ENCODE data around the gene SH2D3A. TPM values are rescaled to one million over a fixed set of nuclear protein-coding genes. Genes with fewer than 3 reads are reported as not detected.

Gene SH2D3A
- total and polyA plus RNA-seq, 3 experiments from 2014 or later: 21.3 to 40.6 (median 21.3) TPM

GRCh38 chr19:6720369-6721137 lies 46.7 kb downstream of the SH2D3A start, which contains the start of gene C3:
Gene C3 (minus strand): TSS chr19:6720650. CDS start chr19:6720589, 61 bp downstream.
- ChIA-PET CTCF (no interaction called here), POLR2A (no interaction called here)
- Histone ChIP-seq H3K27me3 (ENCODE audit: insufficient read depth, low read length, poor library complexity, severe bottlenecking) (no peaks in the 10 kb centered on the region), H3K4me1 (ENCODE audit: insufficient read depth, low read length) (peaks cover 3% of the 10 kb centered on the region), H3K9me3 (ENCODE audit: low read length) (no peaks in the 10 kb centered on the region), H3K27ac (ENCODE audit: low read depth, low read length) (peak within 1 kb of the TSS; percentile 4), H3K36me3 (ENCODE audit: insufficient read depth, low read length) (no peaks in the 10 kb centered on the region), H3K4me3 (ENCODE audit: low read length) (no peak within 1 kb of the TSS)
- no peak for DNase-seq
- H3K4me1 Mint-ChIP-seq: peaks cover 16 to 20% (median 20%) of the 10 kb centered on the region in 3 donors
- H3K36me3 Mint-ChIP-seq: no peaks in the 10 kb centered on the region
- H3K9me3 Mint-ChIP-seq: no peaks in the 10 kb centered on the region
- peak within 1 kb of the TSS in 3 of 8 donors; percentile 9 to 67 (median 42) for H3K27ac Mint-ChIP-seq
- H3K27me3 Mint-ChIP-seq: peaks cover 0 to 1% of the 10 kb centered on the region in 2 donors
- no peak within 1 kb of the TSS for H3K4me3 Mint-ChIP-seq

GRCh38 chr19:6719992-6720368 lies 47.3 kb downstream of the SH2D3A start:
- CTCF ChIA-PET: no interaction called here
- Mint-ChIP-seq H3K9me3 (no peaks in the 10 kb centered on the region), H3K36me3 (no peaks in the 10 kb centered on the region), H3K27me3 (no peaks in the 10 kb centered on the region), H3K4me1 (peaks cover 14 to 16% (median 15%) of the 10 kb centered on the region in 3 donors), H3K4me3 (no peak overlapping the region), H3K27ac (peak overlapping the region in 2 of 8 donors; percentile 9 to 17)
- Histone ChIP-seq H3K9me3 (ENCODE audit: low read length) (no peaks in the 10 kb centered on the region), H3K36me3 (ENCODE audit: insufficient read depth, low read length) (no peaks in the 10 kb centered on the region), H3K27me3 (ENCODE audit: insufficient read depth, low read length, poor library complexity, severe bottlenecking) (no peaks in the 10 kb centered on the region), H3K4me3 (ENCODE audit: low read length) (no peak overlapping the region), H3K4me1 (ENCODE audit: insufficient read depth, low read length) (peaks cover 3% of the 10 kb centered on the region), H3K27ac (ENCODE audit: low read depth, low read length) (no peak overlapping the region)
- POLR2A ChIA-PET: no interaction called here
- no peak for DNase-seq

GRCh38 chr19:6719540-6719861 lies 47.7 kb downstream of the SH2D3A start:
- H3K27me3 ChIP-seq (ENCODE audit: insufficient read depth, low read length, poor library complexity, severe bottlenecking): no peaks in the 10 kb centered on the region
- no peak for DNase-seq
- POLR2A ChIA-PET: no interaction called here
- Mint-ChIP-seq H3K27ac (peak overlapping the region in 1 of 8 donors; percentile 9), H3K4me1 (peaks cover 12 to 14% (median 13%) of the 10 kb centered on the region in 3 donors), H3K4me3 (no peak overlapping the region), H3K36me3 (no peaks in the 10 kb centered on the region), H3K27me3 (no peaks in the 10 kb centered on the region), H3K9me3 (no peaks in the 10 kb centered on the region)
- no peak overlapping the region for H3K27ac ChIP-seq (ENCODE audit: low read depth, low read length)
- CTCF ChIA-PET: no interaction called here
- no peaks in the 10 kb centered on the region for H3K9me3 ChIP-seq (ENCODE audit: low read length)
- peaks cover 3% of the 10 kb centered on the region for H3K4me1 ChIP-seq (ENCODE audit: insufficient read depth, low read length)
- H3K36me3 ChIP-seq (ENCODE audit: insufficient read depth, low read length): no peaks in the 10 kb centered on the region
- no peak overlapping the region for H3K4me3 ChIP-seq (ENCODE audit: low read length)

- Mint-ChIP-seq H3K4me3 (no peak overlapping the region), H3K4me1 (peaks cover 12 to 15% (median 13%) of the 10 kb centered on the region in 3 donors)
- CTCF ChIA-PET: no interaction called here
Observed at GRCh38 chr19:6718741-6719539, 48.3 kb downstream of the SH2D3A start.

GRCh38 chr19:6718111-6718740 lies 49.0 kb downstream of the SH2D3A start:
- H3K27ac ChIP-seq (ENCODE audit: low read depth, low read length): no peak overlapping the region
- POLR2A ChIA-PET: no interaction called here
- H3K4me1 ChIP-seq (ENCODE audit: insufficient read depth, low read length): no peaks in the 10 kb centered on the region
- no peak for DNase-seq
- H3K27me3 ChIP-seq (ENCODE audit: insufficient read depth, low read length, poor library complexity, severe bottlenecking): no peaks in the 10 kb centered on the region
- H3K27me3 Mint-ChIP-seq: no peaks in the 10 kb centered on the region
- no peak overlapping the region for H3K4me3 Mint-ChIP-seq
- no peak overlapping the region for H3K27ac Mint-ChIP-seq
- CTCF ChIA-PET: no interaction called here
- no peaks in the 10 kb centered on the region for H3K9me3 ChIP-seq (ENCODE audit: low read length)
- no peaks in the 10 kb centered on the region for H3K36me3 Mint-ChIP-seq
- H3K4me3 ChIP-seq (ENCODE audit: low read length): no peak overlapping the region
- H3K36me3 ChIP-seq (ENCODE audit: insufficient read depth, low read length): no peaks in the 10 kb centered on the region
- H3K9me3 Mint-ChIP-seq: no peaks in the 10 kb centered on the region
- H3K4me1 Mint-ChIP-seq: peaks cover 8 to 13% (median 10%) of the 10 kb centered on the region in 3 donors

More at GRCh38 chr19:6718741-6719539, 48.3 kb downstream of the SH2D3A start:
- Histone ChIP-seq H3K9me3 (ENCODE audit: low read length) (no peaks in the 10 kb centered on the region), H3K36me3 (ENCODE audit: insufficient read depth, low read length) (no peaks in the 10 kb centered on the region), H3K27ac (ENCODE audit: low read depth, low read length) (no peak overlapping the region), H3K27me3 (ENCODE audit: insufficient read depth, low read length, poor library complexity, severe bottlenecking) (no peaks in the 10 kb centered on the region), H3K4me3 (ENCODE audit: low read length) (no peak overlapping the region), H3K4me1 (ENCODE audit: insufficient read depth, low read length) (peaks cover 3% of the 10 kb centered on the region)
- no peak overlapping the region for H3K27ac Mint-ChIP-seq
- POLR2A ChIA-PET: no interaction called here
- no peaks in the 10 kb centered on the region for H3K36me3 Mint-ChIP-seq
- H3K9me3 Mint-ChIP-seq: no peaks in the 10 kb centered on the region
- peak in 3 of 5 donors; percentile 12 to 25 (median 18) for DNase-seq
- no peaks in the 10 kb centered on the region for H3K27me3 Mint-ChIP-seq

- no peak overlapping the region for H3K4me3 Mint-ChIP-seq
- H3K36me3 Mint-ChIP-seq: no peaks in the 10 kb centered on the region
- no peak for DNase-seq
- Histone ChIP-seq H3K9me3 (ENCODE audit: low read length) (no peaks in the 10 kb centered on the region), H3K27ac (ENCODE audit: low read depth, low read length) (no peak overlapping the region), H3K36me3 (ENCODE audit: insufficient read depth, low read length) (no peaks in the 10 kb centered on the region), H3K27me3 (ENCODE audit: insufficient read depth, low read length, poor library complexity, severe bottlenecking) (no peaks in the 10 kb centered on the region), H3K4me3 (ENCODE audit: low read length) (no peak overlapping the region), H3K4me1 (ENCODE audit: insufficient read depth, low read length) (no peaks in the 10 kb centered on the region)
- H3K27ac Mint-ChIP-seq: peak overlapping the region in 6 of 8 donors; percentile 7 to 83 (median 48)
- ChIA-PET POLR2A (no interaction called here), CTCF (no interaction called here)
- H3K9me3 Mint-ChIP-seq: no peaks in the 10 kb centered on the region
- H3K4me1 Mint-ChIP-seq: peaks cover 8 to 14% (median 10%) of the 10 kb centered on the region in 3 donors
- H3K27me3 Mint-ChIP-seq: peaks cover 0 to 1% of the 10 kb centered on the region in 2 donors
Observed at GRCh38 chr19:6717441-6717971, 49.7 kb downstream of the SH2D3A start.

- Mint-ChIP-seq H3K4me1 (peaks cover 8 to 14% (median 10%) of the 10 kb centered on the region in 3 donors), H3K27me3 (peaks cover 0 to 1% of the 10 kb centered on the region in 2 donors), H3K4me3 (peak overlapping the region in 1 of 7 donors; percentile 8), H3K27ac (peak overlapping the region in 3 of 8 donors; percentile 36 to 83 (median 75)), H3K36me3 (no peaks in the 10 kb centered on the region), H3K9me3 (no peaks in the 10 kb centered on the region)
- CTCF ChIA-PET: no interaction called here
- Histone ChIP-seq H3K27me3 (ENCODE audit: insufficient read depth, low read length, poor library complexity, severe bottlenecking) (no peaks in the 10 kb centered on the region), H3K4me1 (ENCODE audit: insufficient read depth, low read length) (no peaks in the 10 kb centered on the region), H3K9me3 (ENCODE audit: low read length) (no peaks in the 10 kb centered on the region), H3K27ac (ENCODE audit: low read depth, low read length) (no peak overlapping the region), H3K36me3 (ENCODE audit: insufficient read depth, low read length) (no peaks in the 10 kb centered on the region), H3K4me3 (ENCODE audit: low read length) (no peak overlapping the region)
- peak in 1 of 5 donors; percentile 11 for DNase-seq
- POLR2A ChIA-PET: no interaction called here
Observed at GRCh38 chr19:6717036-6717435, 50.2 kb downstream of the SH2D3A start.

- Mint-ChIP-seq H3K9me3 (no peaks in the 10 kb centered on the region), H3K27ac (no peak overlapping the region), H3K4me1 (peaks cover 8 to 14% (median 10%) of the 10 kb centered on the region in 3 donors), H3K4me3 (no peak overlapping the region), H3K27me3 (peaks cover 1% of the 10 kb centered on the region in 2 donors), H3K36me3 (no peaks in the 10 kb centered on the region)
- ChIA-PET POLR2A (no interaction called here), CTCF (no interaction called here)
- Histone ChIP-seq H3K4me3 (ENCODE audit: low read length) (no peak overlapping the region), H3K27ac (ENCODE audit: low read depth, low read length) (no peak overlapping the region), H3K4me1 (ENCODE audit: insufficient read depth, low read length) (no peaks in the 10 kb centered on the region), H3K27me3 (ENCODE audit: insufficient read depth, low read length, poor library complexity, severe bottlenecking) (no peaks in the 10 kb centered on the region), H3K9me3 (ENCODE audit: low read length) (no peaks in the 10 kb centered on the region), H3K36me3 (ENCODE audit: insufficient read depth, low read length) (no peaks in the 10 kb centered on the region)
- DNase-seq: no peak
Observed at GRCh38 chr19:6716610-6716970, 50.6 kb downstream of the SH2D3A start.

Measured in CD8-positive, alpha-beta memory T cell (primary cell).